ENCODE measurements around the gene CITED2.

- TF ChIP-seq CTCF (conservative IDR thresholded peaks at IDR 0.05) (peak; percentile 96), EZH2 (IDR thresholded peaks at IDR 0.05; ENCODE audit: low read depth) (no peak)
Measured at GRCh38 chr6:139369568-139370282, 4.7 kb downstream of the CITED2 start.

Data from PC-9 (cell line).